Nephron progenitor cell (in vitro differentiated cells): ENCODE measurements around the gene FAM168A.

ENCODE experiments used
- DNase-seq: peaks from one replicate; pipeline ENCODE4 v3.0.0; 2021
- H3K27ac Mint-ChIP-seq: 2 replicates; pipeline ENCODE4 v1.8.0; 2021; ENCODE audit warnings: mild to moderate bottlenecking, moderate library complexity, mixed read lengths
- H3K27me3 Mint-ChIP-seq: 2 replicates; pipeline ENCODE4 v1.8.0; 2021; ENCODE audit warnings: mild to moderate bottlenecking, low read depth, mixed read lengths; ENCODE audit not compliant: poor library complexity
- H3K36me3 Mint-ChIP-seq: 2 replicates; pipeline ENCODE4 v1.8.0; 2021; ENCODE audit warnings: low read depth, mixed read lengths
- H3K4me1 Mint-ChIP-seq: 2 replicates; pipeline ENCODE4 v1.8.0; 2021; ENCODE audit warnings: mixed read lengths
- H3K4me3 Mint-ChIP-seq: 2 replicates; pipeline ENCODE4 v1.8.0; 2021; ENCODE audit warnings: mild to moderate bottlenecking, moderate library complexity, mixed read lengths
- H3K9me3 Mint-ChIP-seq: 2 replicates; pipeline ENCODE4 v1.8.0; 2021; ENCODE audit warnings: mild to moderate bottlenecking, moderate library complexity, mixed read lengths
- TF ChIP-seq, protein P1 (sequence below): fragments of 200-600 bp; sonication (generic); IDR thresholded peaks from 2 replicates; pipeline ENCODE4 v1.5.0; 2021; ENCODE audit warnings: antibody characterized with exemption

FAM168A gene

DNA sequence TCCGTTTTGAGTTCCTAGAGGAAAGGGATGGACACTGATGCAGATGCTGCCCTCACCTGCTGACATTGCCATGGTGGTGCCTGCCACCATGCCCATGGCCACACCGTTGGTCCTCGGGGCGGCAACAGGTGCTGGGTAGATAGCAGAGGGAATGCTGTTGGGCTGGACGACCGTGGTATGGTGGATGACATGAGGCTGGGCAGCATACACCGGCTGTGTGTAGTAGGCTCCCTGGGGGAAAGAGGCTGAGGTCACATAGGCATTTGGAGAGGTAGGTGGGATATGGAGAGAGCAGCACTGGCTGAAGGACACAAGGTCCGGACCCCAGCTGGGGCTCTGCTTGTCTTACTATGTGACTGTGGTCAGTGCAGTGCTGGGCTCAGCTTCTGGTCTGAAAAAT lies 188.5 kb downstream of the FAM168A start:
- no peak for DNase-seq
- Mint-ChIP-seq H3K27me3 (no peaks in the 10 kb centered on the region), H3K36me3 (peaks cover 50% of the 10 kb centered on the region), H3K27ac (peak overlapping the region; percentile 10), H3K4me1 (peaks cover 22% of the 10 kb centered on the region), H3K9me3 (no peaks in the 10 kb centered on the region), H3K4me3 (no peak overlapping the region)
- TF ChIP-seq, protein P1, sequence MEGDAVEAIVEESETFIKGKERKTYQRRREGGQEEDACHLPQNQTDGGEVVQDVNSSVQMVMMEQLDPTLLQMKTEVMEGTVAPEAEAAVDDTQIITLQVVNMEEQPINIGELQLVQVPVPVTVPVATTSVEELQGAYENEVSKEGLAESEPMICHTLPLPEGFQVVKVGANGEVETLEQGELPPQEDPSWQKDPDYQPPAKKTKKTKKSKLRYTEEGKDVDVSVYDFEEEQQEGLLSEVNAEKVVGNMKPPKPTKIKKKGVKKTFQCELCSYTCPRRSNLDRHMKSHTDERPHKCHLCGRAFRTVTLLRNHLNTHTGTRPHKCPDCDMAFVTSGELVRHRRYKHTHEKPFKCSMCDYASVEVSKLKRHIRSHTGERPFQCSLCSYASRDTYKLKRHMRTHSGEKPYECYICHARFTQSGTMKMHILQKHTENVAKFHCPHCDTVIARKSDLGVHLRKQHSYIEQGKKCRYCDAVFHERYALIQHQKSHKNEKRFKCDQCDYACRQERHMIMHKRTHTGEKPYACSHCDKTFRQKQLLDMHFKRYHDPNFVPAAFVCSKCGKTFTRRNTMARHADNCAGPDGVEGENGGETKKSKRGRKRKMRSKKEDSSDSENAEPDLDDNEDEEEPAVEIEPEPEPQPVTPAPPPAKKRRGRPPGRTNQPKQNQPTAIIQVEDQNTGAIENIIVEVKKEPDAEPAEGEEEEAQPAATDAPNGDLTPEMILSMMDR = no peak

DNA sequence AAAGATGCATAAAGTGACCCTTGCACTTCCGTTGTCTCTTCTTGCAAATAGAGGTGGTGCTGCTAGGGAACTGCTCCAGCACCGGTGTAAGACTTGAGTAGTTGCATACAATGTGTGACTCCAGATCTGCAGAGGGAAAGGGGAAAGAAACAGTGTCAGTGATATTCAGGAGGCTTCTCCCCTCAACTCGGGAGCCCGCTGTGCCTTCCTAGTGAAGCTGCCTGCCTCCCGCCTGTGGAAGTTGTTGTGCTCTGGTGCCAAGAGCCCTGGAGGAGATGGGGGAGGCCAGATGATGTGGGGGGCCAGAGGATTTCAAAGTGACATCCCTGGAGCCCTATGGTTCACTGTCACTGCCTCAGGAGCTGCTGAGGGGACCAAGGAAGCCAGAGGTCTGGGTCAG lies 191.3 kb downstream of the FAM168A start:
- Mint-ChIP-seq H3K27me3 (no peaks in the 10 kb centered on the region), H3K4me1 (peaks cover 16% of the 10 kb centered on the region), H3K27ac (peak overlapping the region; percentile 95), H3K9me3 (no peaks in the 10 kb centered on the region), H3K4me3 (no peak overlapping the region), H3K36me3 (peaks cover 44% of the 10 kb centered on the region)
- DNase-seq = no peak
- TF ChIP-seq, protein P1 = no peak

DNA sequence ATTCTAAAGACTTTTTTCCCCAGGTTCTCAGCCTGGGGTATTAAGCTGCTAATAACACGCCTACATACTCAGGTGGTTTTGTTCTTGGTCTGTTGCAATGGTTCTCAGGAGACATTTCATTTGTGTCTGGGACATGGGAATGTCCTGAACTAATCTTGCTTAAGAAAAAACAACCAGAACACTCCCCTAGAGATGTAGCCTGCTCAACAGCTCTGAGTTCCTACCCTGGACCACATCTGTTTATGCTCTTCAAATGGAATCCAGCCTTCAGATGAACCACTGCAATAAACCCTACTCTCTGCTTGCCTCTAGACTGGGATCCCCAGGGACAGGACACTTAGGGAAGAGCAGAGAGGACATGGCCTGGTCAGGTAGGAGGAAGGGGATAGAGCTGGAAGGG lies 191.8 kb downstream of the FAM168A start:
- Mint-ChIP-seq H3K27ac (peak overlapping the region; percentile 95), H3K27me3 (no peaks in the 10 kb centered on the region), H3K4me3 (no peak overlapping the region), H3K4me1 (peaks cover 16% of the 10 kb centered on the region), H3K9me3 (no peaks in the 10 kb centered on the region), H3K36me3 (peaks cover 42% of the 10 kb centered on the region)
- TF ChIP-seq, protein P1 = no peak
- DNase-seq = no peak

DNA sequence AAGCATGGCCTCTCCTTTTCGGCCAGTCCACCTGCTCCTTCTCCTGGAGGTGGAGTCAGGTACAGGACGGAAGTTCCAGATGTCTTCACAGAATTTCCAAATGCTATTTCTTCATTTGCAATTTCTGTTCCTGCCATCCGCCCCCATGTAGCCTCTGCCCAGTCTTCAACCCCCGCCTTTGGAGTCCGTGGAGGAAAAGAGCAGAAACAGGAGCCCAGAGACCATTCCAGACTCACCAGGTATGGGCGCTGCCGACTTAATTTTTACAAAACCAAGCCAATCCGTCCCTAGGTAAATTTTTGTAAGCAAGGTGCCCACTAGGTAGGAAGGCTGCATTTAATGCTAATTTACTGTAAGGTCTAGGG lies 192.8 kb downstream of the FAM168A start:
- Mint-ChIP-seq H3K4me3 (no peak overlapping the region), H3K27ac (no peak overlapping the region), H3K27me3 (no peaks in the 10 kb centered on the region), H3K4me1 (peaks cover 20% of the 10 kb centered on the region), H3K9me3 (no peaks in the 10 kb centered on the region), H3K36me3 (peaks cover 34% of the 10 kb centered on the region)
- no peak for DNase-seq
- TF ChIP-seq, protein P1 = no peak

DNA sequence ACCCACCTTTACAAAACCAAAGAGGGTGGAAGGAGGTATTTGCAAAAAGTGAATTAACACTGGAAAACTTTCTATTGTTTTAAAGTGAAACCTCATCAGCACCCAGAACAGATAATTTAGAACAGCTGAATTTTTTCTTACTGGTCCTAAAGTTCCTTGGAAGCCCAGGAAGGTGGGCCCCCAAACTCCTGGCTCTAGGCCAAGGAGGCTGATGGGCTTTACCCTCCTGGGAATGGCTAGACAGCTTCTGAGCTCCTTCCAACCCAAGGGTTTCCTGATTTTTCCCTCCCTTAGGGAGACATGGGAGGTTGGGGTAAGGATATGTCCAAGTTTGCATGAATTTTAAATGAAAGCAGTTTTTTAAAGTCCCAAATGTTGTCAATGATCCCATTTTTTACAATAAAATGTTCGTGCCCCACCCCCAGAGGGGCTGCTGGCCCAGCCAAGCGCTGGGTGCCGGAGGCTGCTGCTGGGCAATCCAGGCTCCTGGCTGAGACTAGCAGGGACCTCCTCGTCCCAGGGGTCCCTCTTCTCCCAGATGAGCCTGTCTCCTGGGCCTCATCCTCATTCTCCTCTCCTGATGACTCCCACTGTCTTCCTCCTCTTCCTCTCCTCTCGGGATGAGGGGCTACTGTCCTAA lies 193.3 kb downstream of the FAM168A start:
- Mint-ChIP-seq H3K36me3 (peaks cover 30% of the 10 kb centered on the region), H3K9me3 (no peaks in the 10 kb centered on the region), H3K27me3 (no peaks in the 10 kb centered on the region), H3K4me3 (no peak overlapping the region), H3K4me1 (peaks cover 20% of the 10 kb centered on the region), H3K27ac (no peak overlapping the region)
- DNase-seq = no peak
- TF ChIP-seq, protein P1 = no peak

DNA sequence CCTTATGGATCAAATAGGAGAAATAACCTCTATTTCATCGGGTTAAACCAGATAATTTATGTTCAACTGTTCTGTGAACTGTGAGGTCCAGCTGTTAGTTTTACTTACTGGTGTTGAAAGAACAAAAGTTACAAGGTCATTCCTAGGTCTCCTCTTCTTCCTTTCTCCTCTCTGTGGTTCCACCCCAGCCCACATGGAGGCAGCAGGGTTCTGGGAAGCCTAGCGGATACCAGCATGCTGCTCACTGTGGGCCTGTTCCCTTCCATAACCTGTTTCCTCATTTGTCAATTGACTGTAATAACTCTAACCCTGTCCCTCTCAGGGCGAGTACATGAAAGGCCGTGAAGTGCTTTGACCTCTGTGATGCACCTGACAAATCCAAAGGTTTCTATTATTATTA lies 193.9 kb downstream of the FAM168A start:
- no peak overlapping the region for H3K4me3 Mint-ChIP-seq
- H3K4me1 Mint-ChIP-seq = peaks cover 25% of the 10 kb centered on the region
- DNase-seq = peak; percentile 46
- peaks cover 29% of the 10 kb centered on the region for H3K36me3 Mint-ChIP-seq
- no peak overlapping the region for H3K27ac Mint-ChIP-seq
- H3K27me3 Mint-ChIP-seq = no peaks in the 10 kb centered on the region
- TF ChIP-seq, protein P1 = peak; percentile 61
- no peaks in the 10 kb centered on the region for H3K9me3 Mint-ChIP-seq
